Cardiac muscle cell (in vitro differentiated cells and primary cell): ENCODE measurements around the gene ST6GALNAC3. TPM values are rescaled to one million over a fixed set of nuclear protein-coding genes. Genes with fewer than 3 reads are reported as not detected.
"Not testable (repeated sequence)": the region's sequence is repeated elsewhere in the genome, so short reads cannot be mapped to it uniquely, and the experiment has no call there.

Source experiments
- DNase-seq, 2 donors: peaks; one replicate each; pipeline versions ENCODE4 v3.0.0 to v3.0.0-alpha.2; 2010 to 2017; ENCODE audit warnings: low read depth in 1 of 2, low spot score in 1 of 2
- H3K27ac ChIP-seq: fragments of 200-600 bp; sonication (generic); 2 replicates; pipeline ENCODE4 v1.5.1; 2016
- H3K27me3 ChIP-seq: fragments of 200-600 bp; sonication (generic); 2 replicates; pipeline ENCODE4 v1.6.0; 2016; ENCODE audit warnings: control low read depth
- H3K36me3 ChIP-seq: fragments of 200-600 bp; sonication (generic); 2 replicates; pipeline ENCODE4 v1.5.1; 2016; ENCODE audit warnings: control low read depth
- H3K4me1 ChIP-seq: fragments of 200-600 bp; sonication (generic); 2 replicates; pipeline ENCODE4 v1.8.1; 2017; ENCODE audit warnings: low read depth, mild to moderate bottlenecking, mixed run types
- H3K4me3 ChIP-seq: fragments of 200-600 bp; sonication (generic); 2 replicates; pipeline ENCODE4 v1.5.1; 2016; ENCODE audit warnings: mild to moderate bottlenecking
- H3K9me3 ChIP-seq: fragments of 200-600 bp; sonication (generic); 2 replicates; pipeline ENCODE4 v1.5.1; 2017; ENCODE audit warnings: low read depth, mild to moderate bottlenecking, control low read depth
- polyA plus RNA-seq: library from polyadenylated mRNA; unstranded; fragments of >200 nt; fragmentation: Nextera tagmentation; extraction: Ambion mirVana; gene quantifications from 2 replicates; pipeline ENCODE4 v1.2.1, GENCODE V29; 2016
- total RNA-seq: library from RNA; depleted of rRNA; stranded (reverse); fragments of >200 nt; gene quantifications from 2 replicates; pipeline ENCODE4 v1.2.3, GENCODE V29; 2016
- TF ChIP-seq, protein P1 (sequence below): IDR thresholded peaks from 2 replicates; pipeline ENCODE4 v1.5.1; 2012; ENCODE audit warnings: low read depth, mild to moderate bottlenecking, low read length

The ST6GALNAC3 gene
- total and polyA plus RNA-seq, 2 experiments from 2014 or later = 10.4 to 14.8 TPM

DNA sequence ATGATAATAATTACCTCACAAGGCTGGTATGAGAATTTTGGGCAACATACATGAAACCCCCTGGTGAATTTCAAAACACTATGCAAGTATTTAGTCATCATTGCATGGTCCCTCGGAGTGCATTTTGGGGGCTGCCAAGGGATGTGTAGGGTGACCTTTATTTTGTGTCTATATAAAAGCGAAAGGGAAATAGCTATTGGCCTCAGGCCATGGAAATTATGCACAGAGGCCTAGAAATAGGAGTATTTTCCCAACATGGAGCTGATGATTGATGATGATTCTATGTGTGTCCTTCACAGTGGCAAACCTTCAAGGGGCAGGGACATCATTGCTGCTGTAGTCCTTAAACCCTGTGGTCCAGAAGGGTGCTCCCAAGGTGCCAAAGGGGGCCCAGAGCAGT, 265.5 kb downstream of the ST6GALNAC3 start:
- TF ChIP-seq, protein P1, sequence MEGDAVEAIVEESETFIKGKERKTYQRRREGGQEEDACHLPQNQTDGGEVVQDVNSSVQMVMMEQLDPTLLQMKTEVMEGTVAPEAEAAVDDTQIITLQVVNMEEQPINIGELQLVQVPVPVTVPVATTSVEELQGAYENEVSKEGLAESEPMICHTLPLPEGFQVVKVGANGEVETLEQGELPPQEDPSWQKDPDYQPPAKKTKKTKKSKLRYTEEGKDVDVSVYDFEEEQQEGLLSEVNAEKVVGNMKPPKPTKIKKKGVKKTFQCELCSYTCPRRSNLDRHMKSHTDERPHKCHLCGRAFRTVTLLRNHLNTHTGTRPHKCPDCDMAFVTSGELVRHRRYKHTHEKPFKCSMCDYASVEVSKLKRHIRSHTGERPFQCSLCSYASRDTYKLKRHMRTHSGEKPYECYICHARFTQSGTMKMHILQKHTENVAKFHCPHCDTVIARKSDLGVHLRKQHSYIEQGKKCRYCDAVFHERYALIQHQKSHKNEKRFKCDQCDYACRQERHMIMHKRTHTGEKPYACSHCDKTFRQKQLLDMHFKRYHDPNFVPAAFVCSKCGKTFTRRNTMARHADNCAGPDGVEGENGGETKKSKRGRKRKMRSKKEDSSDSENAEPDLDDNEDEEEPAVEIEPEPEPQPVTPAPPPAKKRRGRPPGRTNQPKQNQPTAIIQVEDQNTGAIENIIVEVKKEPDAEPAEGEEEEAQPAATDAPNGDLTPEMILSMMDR = no peak
- Histone ChIP-seq H3K27me3 (no peaks in the 10 kb centered on the region), H3K4me3 (no peak overlapping the region), H3K9me3 (no peaks in the 10 kb centered on the region), H3K36me3 (no peaks in the 10 kb centered on the region), H3K4me1 (no peaks in the 10 kb centered on the region), H3K27ac (no peak overlapping the region)
- no peak for DNase-seq

DNA sequence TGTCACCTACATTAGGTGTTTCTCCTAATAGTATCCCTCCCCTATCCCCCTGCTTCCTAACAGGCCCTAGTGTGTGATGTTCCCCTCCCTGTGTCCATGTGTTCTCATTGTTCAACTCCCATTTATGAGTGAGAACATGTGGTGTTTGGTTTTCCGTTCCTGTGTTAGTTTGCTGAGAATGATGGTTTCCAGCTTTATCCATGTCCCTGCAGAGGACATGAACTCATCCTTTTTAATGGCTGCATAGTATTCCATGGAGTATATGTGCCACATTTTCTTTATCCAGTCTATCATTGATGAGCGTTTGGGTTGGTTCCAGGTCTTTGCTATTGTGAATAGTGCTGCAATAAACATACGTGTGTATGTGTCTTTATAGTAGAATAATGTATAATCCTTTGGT, 267.3 kb downstream of the ST6GALNAC3 start:
- not testable (repeated sequence) for H3K27me3 ChIP-seq, H3K36me3 ChIP-seq, H3K27ac ChIP-seq, H3K4me3 ChIP-seq, DNase-seq, H3K4me1 ChIP-seq, H3K9me3 ChIP-seq

DNA sequence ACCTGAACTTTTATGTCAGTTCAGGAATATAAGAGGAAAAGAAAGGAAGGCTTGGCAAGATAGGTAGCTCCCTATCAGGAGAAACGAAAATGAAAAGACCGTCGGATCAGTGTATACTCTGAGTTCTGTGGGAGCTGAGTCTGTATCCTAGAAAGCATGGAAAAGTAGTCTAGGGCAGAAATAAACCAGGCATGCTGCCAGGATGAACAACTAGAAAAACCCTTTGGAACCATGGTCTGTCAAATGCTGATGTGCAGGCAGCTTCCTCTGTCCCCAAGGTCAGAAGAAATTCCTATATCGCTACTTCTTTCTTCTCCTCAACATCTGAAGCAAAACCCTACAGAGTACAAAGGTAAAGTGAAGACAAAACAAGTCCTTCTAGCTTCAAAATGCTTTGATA, 268.8 kb downstream of the ST6GALNAC3 start:
- Histone ChIP-seq H3K4me1 (no peaks in the 10 kb centered on the region), H3K4me3 (no peak overlapping the region), H3K36me3 (no peaks in the 10 kb centered on the region), H3K27me3 (no peaks in the 10 kb centered on the region), H3K9me3 (no peaks in the 10 kb centered on the region), H3K27ac (no peak overlapping the region)
- TF ChIP-seq, protein P1 = no peak
- peak in 1 of 2 donors; percentile 22 for DNase-seq

DNA sequence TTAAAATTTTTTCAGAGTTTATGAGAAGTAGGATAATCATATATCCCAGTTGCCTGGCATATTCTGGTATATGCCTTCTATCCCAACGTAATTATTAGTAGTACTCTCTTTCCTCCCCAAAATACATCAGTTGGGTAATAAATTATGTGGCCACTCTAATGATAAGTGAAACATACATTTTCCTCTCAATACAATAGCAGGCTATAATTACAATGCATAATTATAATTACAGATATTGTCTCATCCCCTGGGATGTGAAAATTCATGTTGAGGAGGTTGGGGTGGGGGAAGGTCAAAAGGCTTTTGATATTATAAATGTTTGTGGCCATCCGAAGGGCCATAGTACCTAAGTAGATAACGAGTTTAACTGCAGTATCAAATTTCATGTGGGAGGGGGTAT, 277.1 kb downstream of the ST6GALNAC3 start:
- no peak for DNase-seq

DNA sequence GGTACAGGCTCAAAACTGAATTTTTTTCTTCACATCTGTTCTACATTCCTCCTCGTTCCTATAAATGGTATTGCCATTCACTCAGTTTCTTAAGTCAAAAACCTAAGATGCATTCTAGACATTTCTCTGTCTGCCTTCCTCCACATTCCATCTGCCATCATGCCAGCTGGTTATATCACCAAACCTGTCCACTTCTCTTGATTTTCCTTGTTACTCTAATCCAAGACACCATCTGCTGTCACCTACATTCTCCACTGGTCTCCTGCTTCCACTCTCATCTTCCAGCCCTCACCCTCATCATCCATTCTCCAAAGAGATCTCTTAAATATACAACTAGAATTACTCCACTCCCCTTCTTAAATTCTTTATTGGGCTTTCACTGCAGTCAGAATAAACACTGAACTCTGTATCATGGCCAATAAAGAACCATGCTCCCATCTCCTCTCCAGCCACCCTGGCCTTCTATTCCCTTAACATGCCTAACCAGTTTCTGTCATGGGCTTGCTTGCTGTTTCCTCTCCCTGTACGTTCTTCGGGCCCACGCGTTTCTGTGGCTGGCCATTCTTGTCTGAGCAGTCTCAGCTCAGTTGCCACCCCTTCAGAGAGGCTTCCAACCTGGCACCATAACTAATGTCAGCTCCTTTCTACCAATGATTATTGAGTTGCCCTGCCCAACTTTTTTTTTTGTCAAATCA, 278.3 kb downstream of the ST6GALNAC3 start:
- Histone ChIP-seq H3K4me1 (peaks cover 11% of the 10 kb centered on the region), H3K27ac (no peak overlapping the region), H3K4me3 (no peak overlapping the region), H3K36me3 (no peaks in the 10 kb centered on the region), H3K27me3 (no peaks in the 10 kb centered on the region), H3K9me3 (no peaks in the 10 kb centered on the region)
- no peak for DNase-seq
- TF ChIP-seq, protein P1 = no peak

More for the DNA sequence above, 277.1 kb downstream of the ST6GALNAC3 start:
- H3K27me3 ChIP-seq = no peaks in the 10 kb centered on the region
- H3K4me3 ChIP-seq = no peak overlapping the region
- no peaks in the 10 kb centered on the region for H3K9me3 ChIP-seq
- peaks cover 11% of the 10 kb centered on the region for H3K4me1 ChIP-seq
- H3K27ac ChIP-seq = no peak overlapping the region
- TF ChIP-seq, protein P1 = no peak
- H3K36me3 ChIP-seq = no peaks in the 10 kb centered on the region

DNA sequence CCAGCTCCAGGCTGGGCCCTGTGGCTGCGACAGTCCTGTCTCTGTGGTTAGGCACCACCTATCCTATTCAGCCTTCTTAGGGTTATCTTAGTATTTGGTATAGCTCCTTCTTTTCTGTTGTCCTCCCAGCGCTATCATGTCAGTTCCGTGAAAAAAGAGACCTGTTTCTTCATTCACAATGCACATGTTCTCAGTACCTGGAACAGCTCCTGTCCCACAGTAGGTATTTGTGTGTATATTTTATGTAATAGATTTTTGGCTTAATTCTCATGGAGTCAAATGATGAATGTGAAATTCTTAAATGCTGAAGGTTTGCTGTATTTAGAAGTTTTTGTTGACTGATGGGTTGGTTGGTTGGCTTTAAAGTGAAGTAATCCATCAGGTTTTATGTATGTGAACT, 279.7 kb downstream of the ST6GALNAC3 start:
- no peak for DNase-seq
- Histone ChIP-seq H3K4me1 (peaks cover 11% of the 10 kb centered on the region), H3K9me3 (no peaks in the 10 kb centered on the region), H3K27me3 (no peaks in the 10 kb centered on the region), H3K36me3 (no peaks in the 10 kb centered on the region), H3K4me3 (no peak overlapping the region), H3K27ac (no peak overlapping the region)
- TF ChIP-seq, protein P1 = no peak
